Occipital lobe (tissue), 2 donors: ENCODE results near the gene PRDM4. TPM values are rescaled to one million over a fixed set of nuclear protein-coding genes. Genes with fewer than 3 reads are reported as not detected.
A peak's percentile ranks its signal among the peaks of the same experiment; 100 is the strongest.

Experiments used
- DNase-seq: peaks from one replicate; lab custom pipeline; 2025; lab: John Stamatoyannopoulos, UW
- total RNA-seq: library from RNA; depleted of rRNA; stranded (reverse); fragments of >200 nt; gene quantifications from one replicate; pipeline ENCODE4 v1.2.3, GENCODE V29; 2014

Gene PRDM4
- total RNA-seq, 1 donor from 2014 or later: 19.7 TPM

DNA sequence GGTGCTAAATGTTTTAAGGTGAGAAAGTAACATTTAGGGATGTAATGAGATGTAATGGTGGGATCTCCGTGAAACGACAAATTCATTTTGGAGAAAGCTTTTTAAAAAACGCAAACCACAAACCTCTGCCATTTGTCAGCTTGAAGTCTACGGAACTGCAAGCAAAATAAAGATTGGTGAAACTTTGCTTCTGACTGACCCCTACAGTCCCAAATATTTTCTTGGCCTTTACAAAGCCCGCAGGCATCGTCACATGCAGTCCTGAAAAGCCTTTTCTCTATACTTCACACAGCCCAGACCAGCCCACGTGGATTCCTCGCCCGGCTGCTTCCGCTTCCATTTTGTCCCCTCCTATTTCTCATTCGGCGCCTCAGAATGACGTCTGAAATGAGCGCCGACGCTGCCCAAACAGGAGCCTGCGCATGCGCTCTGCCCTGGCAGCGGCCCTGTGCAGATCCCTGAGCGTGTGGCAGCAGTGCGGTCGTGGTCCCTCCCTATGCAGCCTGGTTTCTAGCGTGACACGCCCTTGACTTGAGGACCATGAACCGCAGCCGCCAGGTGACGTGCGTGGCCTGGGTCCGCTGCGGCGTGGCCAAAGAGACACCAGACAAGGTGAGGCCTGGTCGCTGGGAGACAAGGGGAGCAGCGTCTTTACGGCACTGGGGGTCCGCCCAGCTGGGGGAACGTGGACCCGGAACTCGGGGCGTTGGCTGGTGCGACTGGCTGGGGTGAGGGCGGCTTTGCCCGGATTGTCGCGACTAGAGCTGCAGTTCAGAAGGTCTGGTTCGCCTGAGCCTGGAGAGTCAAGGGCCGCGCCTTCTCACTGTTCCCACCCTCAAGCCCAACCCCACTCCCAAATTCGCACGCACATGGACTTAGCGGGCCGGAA lies 75.3 kb downstream of the PRDM4 start, which contains the start of gene PWP1:
TSS of gene PWP1 (plus strand) at position 440 of the 889 bp plus-strand sequence. CDS start at position 541, 101 bp downstream.
- peak; percentile 93 for DNase-seq

- no peak for DNase-seq
Measured at GRCh38 chr12:107684990-107685359, 76.0 kb downstream of the PRDM4 start.

DNA sequence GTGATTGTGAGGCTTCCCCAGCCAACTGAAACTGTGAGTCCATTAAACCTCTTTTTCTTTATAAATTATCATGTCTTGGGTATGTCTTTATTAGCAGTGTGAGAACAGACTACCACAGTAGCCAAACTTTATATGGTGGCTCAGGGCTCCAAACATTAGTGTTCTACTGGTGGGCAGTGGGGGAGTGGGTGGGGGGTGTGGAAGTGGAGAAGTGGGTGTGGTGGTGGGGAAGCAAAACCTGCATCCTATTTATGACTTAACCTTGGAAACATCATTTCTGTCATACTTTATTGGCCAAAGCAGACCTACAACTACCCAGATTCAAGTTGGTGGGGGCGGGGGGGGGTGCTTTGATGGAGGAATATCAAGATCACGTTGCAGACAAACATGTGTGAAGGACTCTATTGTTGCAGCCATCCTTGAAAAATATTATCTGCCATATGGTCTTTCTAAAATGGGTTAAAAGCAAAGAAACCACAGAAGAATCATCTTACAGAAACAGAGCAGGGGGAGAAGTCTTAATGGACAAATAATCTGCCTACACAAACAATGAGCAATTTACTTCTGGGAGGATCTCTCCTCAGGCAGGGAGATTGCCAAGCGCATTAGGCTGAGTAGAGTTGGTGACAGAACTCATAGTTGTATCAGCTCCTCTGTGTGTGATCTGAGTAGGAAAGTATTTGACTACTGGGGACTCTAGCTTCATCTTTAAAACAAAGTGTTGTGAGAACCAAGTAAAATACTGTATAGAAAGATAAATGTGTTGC lies 76.7 kb downstream of the PRDM4 start:
- no peak for DNase-seq

Other genes starting within 250 kb of the PRDM4 start
- gene PWP1, start 75.3 kb downstream of the PRDM4 start, total RNA-seq: 78.1 TPM
- not detected for gene ASCL4, start 13.6 kb upstream of the PRDM4 start, total RNA-seq